ENCODE measurements around the gene TMEM248. TPM values are rescaled to one million over a fixed set of nuclear protein-coding genes. Genes with fewer than 3 reads are reported as not detected.
"Not testable (repeated sequence)": the region's sequence is repeated elsewhere in the genome, so short reads cannot be mapped to it uniquely, and the experiment has no call there.

TMEM248 gene
- total RNA-seq, 1 donor from 2014 or later = 98.0 TPM

GRCh38 chr7:66964411-66964810 lies 43.4 kb downstream of the TMEM248 start:
- Histone ChIP-seq H3K27ac (ENCODE audit: low read depth, low read length) (no peak overlapping the region), H3K27me3 (ENCODE audit: insufficient read depth, low read length) (no peaks in the 10 kb centered on the region), H3K79me2 (ENCODE audit: insufficient read depth, low read length) (no peaks in the 10 kb centered on the region), H3K4me3 (ENCODE audit: insufficient read depth, low read depth, low read length) (no peak overlapping the region), H3K36me3 (ENCODE audit: insufficient read depth, low read length) (no peaks in the 10 kb centered on the region), H3K4me2 (ENCODE audit: low read length) (no peak overlapping the region), H3K9ac (ENCODE audit: low read length) (no peak overlapping the region), H2AFZ (ENCODE audit: low read depth, low read length) (no peak overlapping the region), H3K9me3 (ENCODE audit: insufficient read depth, low read depth, low read length) (no peaks in the 10 kb centered on the region), H4K20me1 (ENCODE audit: insufficient read depth, low read length) (no peaks in the 10 kb centered on the region), H3K4me1 (ENCODE audit: insufficient read depth, low read length) (no peaks in the 10 kb centered on the region)
- H3K4me3 Mint-ChIP-seq (ENCODE audit: unreplicated experiment) = no peak overlapping the region
- no peaks in the 10 kb centered on the region for H3K27me3 Mint-ChIP-seq (ENCODE audit: low read depth, unreplicated experiment)
- DNase-seq (ENCODE audit: low read depth) (no peak), FAIRE-seq (no peak)
- peaks cover 5% of the 10 kb centered on the region for H3K4me1 Mint-ChIP-seq (ENCODE audit: low read depth, unreplicated experiment)
- H3K27ac Mint-ChIP-seq (ENCODE audit: unreplicated experiment) = peak overlapping the region; percentile 81
- H3K36me3 Mint-ChIP-seq (ENCODE audit: low read depth, unreplicated experiment) = peaks cover 16% of the 10 kb centered on the region
- H3K9me3 Mint-ChIP-seq (ENCODE audit: unreplicated experiment) = peaks cover 3% of the 10 kb centered on the region
- no peak for TF ChIP-seq CTCF (IDR thresholded peaks at IDR 0.05; ENCODE audit: insufficient read depth, low read depth, low read length)
- TF ChIP-seq EZH2 (IDR thresholded peaks at IDR 0.05; ENCODE audit: insufficient read depth, low read length) = no peak

- no peaks in the 10 kb centered on the region for H3K4me1 ChIP-seq (ENCODE audit: insufficient read depth, low read length)
- H3K4me3 Mint-ChIP-seq (ENCODE audit: unreplicated experiment) = no peak overlapping the region
- no peaks in the 10 kb centered on the region for H3K36me3 ChIP-seq (ENCODE audit: insufficient read depth, low read length)
- no peak overlapping the region for H3K4me2 ChIP-seq (ENCODE audit: low read length)
- no peak for TF ChIP-seq CTCF (IDR thresholded peaks at IDR 0.05; ENCODE audit: insufficient read depth, low read depth, low read length)
- no peak for TF ChIP-seq EZH2 (IDR thresholded peaks at IDR 0.05; ENCODE audit: insufficient read depth, low read length)
- H3K27ac ChIP-seq (ENCODE audit: low read depth, low read length) = no peak overlapping the region
- H3K27ac Mint-ChIP-seq (ENCODE audit: unreplicated experiment) = no peak overlapping the region
- no peak for DNase-seq (ENCODE audit: low read depth)
- H3K27me3 Mint-ChIP-seq (ENCODE audit: low read depth, unreplicated experiment) = no peaks in the 10 kb centered on the region
- H3K36me3 Mint-ChIP-seq (ENCODE audit: low read depth, unreplicated experiment) = peaks cover 10% of the 10 kb centered on the region
- H4K20me1 ChIP-seq (ENCODE audit: insufficient read depth, low read length) = no peaks in the 10 kb centered on the region
- peaks cover 5% of the 10 kb centered on the region for H3K4me1 Mint-ChIP-seq (ENCODE audit: low read depth, unreplicated experiment)
- H3K4me3 ChIP-seq (ENCODE audit: insufficient read depth, low read depth, low read length) = no peak overlapping the region
- no peaks in the 10 kb centered on the region for H3K9me3 ChIP-seq (ENCODE audit: insufficient read depth, low read depth, low read length)
- no peak for FAIRE-seq
- H2AFZ ChIP-seq (ENCODE audit: low read depth, low read length) = no peak overlapping the region
- peaks cover 3% of the 10 kb centered on the region for H3K9me3 Mint-ChIP-seq (ENCODE audit: unreplicated experiment)
- H3K27me3 ChIP-seq (ENCODE audit: insufficient read depth, low read length) = no peaks in the 10 kb centered on the region
- H3K79me2 ChIP-seq (ENCODE audit: insufficient read depth, low read length) = no peaks in the 10 kb centered on the region
- H3K9ac ChIP-seq (ENCODE audit: low read length) = no peak overlapping the region
These were observed 46.0 kb downstream of the TMEM248 start for GRCh38 chr7:66967029-66967428.

- not testable (repeated sequence) for H3K27ac Mint-ChIP-seq (ENCODE audit: unreplicated experiment); H3K27me3 Mint-ChIP-seq (ENCODE audit: low read depth, unreplicated experiment); DNase-seq (ENCODE audit: low read depth); H4K20me1 ChIP-seq (ENCODE audit: insufficient read depth, low read length); H3K79me2 ChIP-seq (ENCODE audit: insufficient read depth, low read length); H3K9ac ChIP-seq (ENCODE audit: low read length); FAIRE-seq; H3K4me2 ChIP-seq (ENCODE audit: low read length); H2AFZ ChIP-seq (ENCODE audit: low read depth, low read length); H3K36me3 ChIP-seq (ENCODE audit: insufficient read depth, low read length); H3K9me3 ChIP-seq (ENCODE audit: insufficient read depth, low read depth, low read length); H3K4me1 ChIP-seq (ENCODE audit: insufficient read depth, low read length); H3K27me3 ChIP-seq (ENCODE audit: insufficient read depth, low read length); H3K36me3 Mint-ChIP-seq (ENCODE audit: low read depth, unreplicated experiment); H3K27ac ChIP-seq (ENCODE audit: low read depth, low read length); H3K4me3 ChIP-seq (ENCODE audit: insufficient read depth, low read depth, low read length); H3K4me3 Mint-ChIP-seq (ENCODE audit: unreplicated experiment); H3K9me3 Mint-ChIP-seq (ENCODE audit: unreplicated experiment); H3K4me1 Mint-ChIP-seq (ENCODE audit: low read depth, unreplicated experiment)
These were observed 48.0 kb downstream of the TMEM248 start for GRCh38 chr7:66969001-66969400.

Measured in astrocyte (in vitro differentiated cells and primary cell).